Measurements from ENCODE around the gene USP36. TPM values are rescaled to one million over a fixed set of nuclear protein-coding genes. Genes with fewer than 3 reads are reported as not detected.

Gene USP36
- total and polyA plus RNA-seq, 4 donors = 8.0 to 20.7 (median 10.5) TPM

DNA sequence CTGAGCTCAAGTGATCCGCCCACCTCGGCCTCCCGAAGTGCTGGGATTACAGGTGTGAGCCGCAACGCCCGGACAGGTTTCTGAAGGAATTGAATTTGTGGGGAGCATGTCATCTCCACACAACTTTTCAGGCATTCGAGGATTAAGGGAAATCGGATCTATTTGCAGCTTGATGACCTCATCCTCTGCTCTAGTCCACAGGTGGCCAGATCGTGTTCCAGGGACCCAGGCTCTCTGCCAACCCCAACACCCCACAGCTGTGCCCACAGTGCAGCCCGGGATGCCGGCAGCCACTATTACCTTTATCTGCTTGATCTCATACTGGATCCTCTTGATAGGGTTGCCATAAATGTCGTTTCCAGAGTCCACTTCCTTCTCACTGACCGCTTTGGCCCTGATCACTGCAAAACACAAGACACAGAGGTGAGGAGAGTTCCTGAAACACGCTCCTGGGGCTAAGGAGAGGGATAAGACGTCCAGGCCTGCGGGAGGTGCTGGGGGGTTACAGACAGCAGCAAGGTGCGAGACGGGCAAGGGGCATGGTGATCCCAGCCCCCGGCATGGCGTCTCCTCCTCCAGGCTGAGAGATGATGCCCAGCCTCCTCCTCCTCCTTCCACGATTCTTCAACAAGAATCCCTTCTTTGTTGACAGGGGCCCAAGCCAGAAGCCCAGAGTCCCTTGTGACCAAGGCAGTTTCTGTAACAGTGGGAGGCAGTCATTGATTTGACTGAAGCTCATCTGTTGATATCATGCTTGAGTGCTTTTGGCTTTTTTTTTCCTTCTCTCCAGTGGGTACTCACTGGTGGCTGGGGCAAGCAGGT lies 33.1 kb upstream of the USP36 start:
- 81% methylated on average over 21 of the region's 21 CpGs for WGBS
- H3K4me3 ChIP-seq (ENCODE audit: low read depth in 1 of 3, low read length in 3 of 3) = no peak overlapping the region
- H3K27me3 ChIP-seq (ENCODE audit: control insufficient read depth in 4 of 4, insufficient read depth in 4 of 4, low read length in 3 of 4) = no peaks in the 10 kb centered on the region
- TF ChIP-seq YY1 (IDR thresholded peaks at IDR 0.05) (no peak), RXRA (IDR thresholded peaks at IDR 0.05) (no peak), RAD21 (IDR thresholded peaks at IDR 0.05) (no peak), NR2F2 (IDR thresholded peaks at IDR 0.05) (no peak)
- TF ChIP-seq, protein P1, sequence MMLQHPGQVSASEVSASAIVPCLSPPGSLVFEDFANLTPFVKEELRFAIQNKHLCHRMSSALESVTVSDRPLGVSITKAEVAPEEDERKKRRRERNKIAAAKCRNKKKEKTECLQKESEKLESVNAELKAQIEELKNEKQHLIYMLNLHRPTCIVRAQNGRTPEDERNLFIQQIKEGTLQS (IDR thresholded peaks at IDR 0.05) = no peak
- DNase-seq (ENCODE audit: low spot score) = no peak
- no peak overlapping the region for H3K27ac ChIP-seq (ENCODE audit: low read depth in 1 of 2, low read length in 2 of 2)
- no peaks in the 10 kb centered on the region for H3K9me3 ChIP-seq (ENCODE audit: control insufficient read depth in 4 of 4, low read length in 3 of 4)
- H3K4me1 ChIP-seq (ENCODE audit: control insufficient read depth in 4 of 4, insufficient read depth in 4 of 4, low read length in 3 of 4) = no peaks in the 10 kb centered on the region
- no peaks in the 10 kb centered on the region for H3K36me3 ChIP-seq (ENCODE audit: control insufficient read depth in 4 of 4, insufficient read depth in 3 of 4, low read depth in 1 of 4, low read length in 3 of 4)
- no peak overlapping the region for H3K9ac ChIP-seq (ENCODE audit: low read depth in 1 of 2, low read length in 2 of 2)

DNA sequence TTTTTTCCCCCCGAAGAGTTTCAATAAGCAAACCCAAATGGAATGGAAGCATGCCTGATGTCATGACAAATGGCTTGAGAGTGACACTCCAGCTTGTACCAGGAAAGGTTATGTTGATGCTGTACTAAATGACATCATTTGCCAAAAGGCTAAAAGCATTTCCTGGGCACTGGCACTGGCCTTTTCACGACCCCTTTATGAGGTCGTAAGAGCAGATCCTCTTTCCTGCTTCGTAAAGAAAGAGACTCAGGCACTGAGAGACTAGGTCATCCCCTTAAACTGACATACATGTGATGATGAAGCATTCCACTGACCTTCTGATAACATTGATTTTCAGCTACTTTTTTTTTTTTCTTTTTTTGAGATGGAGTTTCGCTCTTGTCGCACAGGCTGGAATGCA lies 31.9 kb upstream of the USP36 start:
- Histone ChIP-seq H3K36me3 (ENCODE audit: control insufficient read depth in 4 of 4, insufficient read depth in 3 of 4, low read depth in 1 of 4, low read length in 3 of 4) (no peaks in the 10 kb centered on the region), H3K27ac (ENCODE audit: low read depth in 1 of 2, low read length in 2 of 2) (no peak overlapping the region), H3K9me3 (ENCODE audit: control insufficient read depth in 4 of 4, low read length in 3 of 4) (no peaks in the 10 kb centered on the region), H3K9ac (ENCODE audit: low read depth in 1 of 2, low read length in 2 of 2) (no peak overlapping the region), H3K4me1 (ENCODE audit: control insufficient read depth in 4 of 4, insufficient read depth in 4 of 4, low read length in 3 of 4) (no peaks in the 10 kb centered on the region), H3K4me3 (ENCODE audit: low read depth in 1 of 3, low read length in 3 of 3) (no peak overlapping the region), H3K27me3 (ENCODE audit: control insufficient read depth in 4 of 4, insufficient read depth in 4 of 4, low read length in 3 of 4) (no peaks in the 10 kb centered on the region)
- DNase-seq (ENCODE audit: low spot score) = no peak
- 78% methylated on average over 6 of the region's 6 CpGs for WGBS
- TF ChIP-seq, protein P2, sequence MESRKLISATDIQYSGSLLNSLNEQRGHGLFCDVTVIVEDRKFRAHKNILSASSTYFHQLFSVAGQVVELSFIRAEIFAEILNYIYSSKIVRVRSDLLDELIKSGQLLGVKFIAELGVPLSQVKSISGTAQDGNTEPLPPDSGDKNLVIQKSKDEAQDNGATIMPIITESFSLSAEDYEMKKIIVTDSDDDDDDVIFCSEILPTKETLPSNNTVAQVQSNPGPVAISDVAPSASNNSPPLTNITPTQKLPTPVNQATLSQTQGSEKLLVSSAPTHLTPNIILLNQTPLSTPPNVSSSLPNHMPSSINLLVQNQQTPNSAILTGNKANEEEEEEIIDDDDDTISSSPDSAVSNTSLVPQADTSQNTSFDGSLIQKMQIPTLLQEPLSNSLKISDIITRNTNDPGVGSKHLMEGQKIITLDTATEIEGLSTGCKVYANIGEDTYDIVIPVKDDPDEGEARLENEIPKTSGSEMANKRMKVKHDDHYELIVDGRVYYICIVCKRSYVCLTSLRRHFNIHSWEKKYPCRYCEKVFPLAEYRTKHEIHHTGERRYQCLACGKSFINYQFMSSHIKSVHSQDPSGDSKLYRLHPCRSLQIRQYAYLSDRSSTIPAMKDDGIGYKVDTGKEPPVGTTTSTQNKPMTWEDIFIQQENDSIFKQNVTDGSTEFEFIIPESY (IDR thresholded peaks at IDR 0.05) = no peak
- no peak for TF ChIP-seq SP1 (IDR thresholded peaks at IDR 0.05)
- TF ChIP-seq, protein P3, sequence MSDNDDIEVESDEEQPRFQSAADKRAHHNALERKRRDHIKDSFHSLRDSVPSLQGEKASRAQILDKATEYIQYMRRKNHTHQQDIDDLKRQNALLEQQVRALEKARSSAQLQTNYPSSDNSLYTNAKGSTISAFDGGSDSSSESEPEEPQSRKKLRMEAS (IDR thresholded peaks at IDR 0.05) = no peak
- TF ChIP-seq, protein P4, sequence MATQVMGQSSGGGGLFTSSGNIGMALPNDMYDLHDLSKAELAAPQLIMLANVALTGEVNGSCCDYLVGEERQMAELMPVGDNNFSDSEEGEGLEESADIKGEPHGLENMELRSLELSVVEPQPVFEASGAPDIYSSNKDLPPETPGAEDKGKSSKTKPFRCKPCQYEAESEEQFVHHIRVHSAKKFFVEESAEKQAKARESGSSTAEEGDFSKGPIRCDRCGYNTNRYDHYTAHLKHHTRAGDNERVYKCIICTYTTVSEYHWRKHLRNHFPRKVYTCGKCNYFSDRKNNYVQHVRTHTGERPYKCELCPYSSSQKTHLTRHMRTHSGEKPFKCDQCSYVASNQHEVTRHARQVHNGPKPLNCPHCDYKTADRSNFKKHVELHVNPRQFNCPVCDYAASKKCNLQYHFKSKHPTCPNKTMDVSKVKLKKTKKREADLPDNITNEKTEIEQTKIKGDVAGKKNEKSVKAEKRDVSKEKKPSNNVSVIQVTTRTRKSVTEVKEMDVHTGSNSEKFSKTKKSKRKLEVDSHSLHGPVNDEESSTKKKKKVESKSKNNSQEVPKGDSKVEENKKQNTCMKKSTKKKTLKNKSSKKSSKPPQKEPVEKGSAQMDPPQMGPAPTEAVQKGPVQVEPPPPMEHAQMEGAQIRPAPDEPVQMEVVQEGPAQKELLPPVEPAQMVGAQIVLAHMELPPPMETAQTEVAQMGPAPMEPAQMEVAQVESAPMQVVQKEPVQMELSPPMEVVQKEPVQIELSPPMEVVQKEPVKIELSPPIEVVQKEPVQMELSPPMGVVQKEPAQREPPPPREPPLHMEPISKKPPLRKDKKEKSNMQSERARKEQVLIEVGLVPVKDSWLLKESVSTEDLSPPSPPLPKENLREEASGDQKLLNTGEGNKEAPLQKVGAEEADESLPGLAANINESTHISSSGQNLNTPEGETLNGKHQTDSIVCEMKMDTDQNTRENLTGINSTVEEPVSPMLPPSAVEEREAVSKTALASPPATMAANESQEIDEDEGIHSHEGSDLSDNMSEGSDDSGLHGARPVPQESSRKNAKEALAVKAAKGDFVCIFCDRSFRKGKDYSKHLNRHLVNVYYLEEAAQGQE (IDR thresholded peaks at IDR 0.05) = no peak
- no peak for TF ChIP-seq RAD21 (IDR thresholded peaks at IDR 0.05)
- no peak for TF ChIP-seq TAF1 (conservative IDR thresholded peaks at IDR 0.05)
- TF ChIP-seq FOXA2 (IDR thresholded peaks at IDR 0.05) = no peak
- TF ChIP-seq NR2F2 (IDR thresholded peaks at IDR 0.05) = no peak
- TF ChIP-seq RXRA (IDR thresholded peaks at IDR 0.05) = no peak
- TF ChIP-seq FOXA1 (IDR thresholded peaks at IDR 0.05) = no peak
- TF ChIP-seq, protein P5, sequence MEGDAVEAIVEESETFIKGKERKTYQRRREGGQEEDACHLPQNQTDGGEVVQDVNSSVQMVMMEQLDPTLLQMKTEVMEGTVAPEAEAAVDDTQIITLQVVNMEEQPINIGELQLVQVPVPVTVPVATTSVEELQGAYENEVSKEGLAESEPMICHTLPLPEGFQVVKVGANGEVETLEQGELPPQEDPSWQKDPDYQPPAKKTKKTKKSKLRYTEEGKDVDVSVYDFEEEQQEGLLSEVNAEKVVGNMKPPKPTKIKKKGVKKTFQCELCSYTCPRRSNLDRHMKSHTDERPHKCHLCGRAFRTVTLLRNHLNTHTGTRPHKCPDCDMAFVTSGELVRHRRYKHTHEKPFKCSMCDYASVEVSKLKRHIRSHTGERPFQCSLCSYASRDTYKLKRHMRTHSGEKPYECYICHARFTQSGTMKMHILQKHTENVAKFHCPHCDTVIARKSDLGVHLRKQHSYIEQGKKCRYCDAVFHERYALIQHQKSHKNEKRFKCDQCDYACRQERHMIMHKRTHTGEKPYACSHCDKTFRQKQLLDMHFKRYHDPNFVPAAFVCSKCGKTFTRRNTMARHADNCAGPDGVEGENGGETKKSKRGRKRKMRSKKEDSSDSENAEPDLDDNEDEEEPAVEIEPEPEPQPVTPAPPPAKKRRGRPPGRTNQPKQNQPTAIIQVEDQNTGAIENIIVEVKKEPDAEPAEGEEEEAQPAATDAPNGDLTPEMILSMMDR (IDR thresholded peaks at IDR 0.05; ENCODE audit: low read depth, low read length, missing input control) = no peak
- TF ChIP-seq, protein P1 (IDR thresholded peaks at IDR 0.05) = no peak
- no peak for TF ChIP-seq JUND (IDR thresholded peaks at IDR 0.05)
- no peak for TF ChIP-seq EGR1 (IDR thresholded peaks at IDR 0.05; ENCODE audit: low read depth in 2 of 2)
- no peak for TF ChIP-seq GABPA (IDR thresholded peaks at IDR 0.05 in 1 of 2, conservative IDR thresholded peaks at IDR 0.05 in 1 of 2)
- no peak for TF ChIP-seq HNF4G (IDR thresholded peaks at IDR 0.05)
- no peak for TF ChIP-seq YY1 (IDR thresholded peaks at IDR 0.05)
- no peak for TF ChIP-seq HNF4A (conservative IDR thresholded peaks at IDR 0.05)
